Stimulated activated CD4-positive, alpha-beta T cell treated with anti-CD3 and anti-CD28 coated beads, Interleukin-12 subunit alpha, Interleukin-12 subunit beta, amount 100 ng/mL, for 24 hours (primary cell): ENCODE data around the gene MIDN.

Experiments used
- DNase-seq, 2 experiments: peaks; one replicate each; pipeline ENCODE4 v3.0.0-alpha.2; 2020; ENCODE audit warnings: low read depth in 2 of 2

MIDN gene

GRCh38 chr19:1220976-1221903, 27.1 kb upstream of the MIDN start:
- no peak for DNase-seq

- no peak for DNase-seq
Observed at GRCh38 chr19:1221904-1222255, 26.5 kb upstream of the MIDN start.

- no peak for DNase-seq
Observed at GRCh38 chr19:1222394-1222793, 26.0 kb upstream of the MIDN start.

DNA sequence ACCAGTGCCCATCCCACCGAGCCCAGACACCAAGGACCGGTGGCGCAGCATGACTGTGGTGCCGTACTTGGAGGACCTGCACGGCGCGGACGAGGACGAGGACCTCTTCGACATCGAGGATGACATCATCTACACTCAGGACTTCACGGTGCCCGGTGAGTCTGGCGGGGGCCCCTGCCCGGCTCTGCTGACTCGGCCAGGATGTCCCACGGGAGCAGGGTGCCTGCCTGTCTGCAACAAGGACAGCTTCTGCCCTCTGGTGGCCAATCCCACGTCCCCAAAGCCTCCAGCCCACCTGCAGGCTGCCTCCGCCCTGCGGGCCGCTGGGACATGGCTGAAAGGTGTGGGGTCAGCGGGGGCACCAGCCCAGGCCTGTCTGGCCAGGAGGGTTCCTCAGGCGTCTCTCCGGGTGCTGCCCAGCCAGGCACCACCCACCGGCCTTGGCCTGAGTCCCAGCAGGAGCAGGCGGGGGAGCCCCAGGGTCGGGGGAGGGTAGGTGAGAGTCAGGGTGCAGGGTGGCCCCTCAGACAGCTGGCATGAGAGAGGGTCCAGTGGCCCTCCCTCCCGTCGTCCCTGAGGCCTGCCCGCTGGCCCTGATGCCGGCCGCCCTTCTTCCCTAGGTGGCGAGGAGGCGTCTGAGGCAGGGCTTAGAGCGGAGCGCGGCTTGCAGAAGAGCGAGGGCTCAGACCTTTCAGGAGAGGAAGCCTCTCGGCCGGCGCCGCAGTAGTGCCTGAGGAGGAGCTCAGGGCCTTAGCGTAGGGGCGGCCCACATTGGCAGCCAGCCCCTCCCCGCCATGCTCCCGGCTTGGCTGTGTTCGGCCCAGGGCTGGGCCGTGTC, 25.1 kb upstream of the MIDN start:
- no peak for DNase-seq

DNA sequence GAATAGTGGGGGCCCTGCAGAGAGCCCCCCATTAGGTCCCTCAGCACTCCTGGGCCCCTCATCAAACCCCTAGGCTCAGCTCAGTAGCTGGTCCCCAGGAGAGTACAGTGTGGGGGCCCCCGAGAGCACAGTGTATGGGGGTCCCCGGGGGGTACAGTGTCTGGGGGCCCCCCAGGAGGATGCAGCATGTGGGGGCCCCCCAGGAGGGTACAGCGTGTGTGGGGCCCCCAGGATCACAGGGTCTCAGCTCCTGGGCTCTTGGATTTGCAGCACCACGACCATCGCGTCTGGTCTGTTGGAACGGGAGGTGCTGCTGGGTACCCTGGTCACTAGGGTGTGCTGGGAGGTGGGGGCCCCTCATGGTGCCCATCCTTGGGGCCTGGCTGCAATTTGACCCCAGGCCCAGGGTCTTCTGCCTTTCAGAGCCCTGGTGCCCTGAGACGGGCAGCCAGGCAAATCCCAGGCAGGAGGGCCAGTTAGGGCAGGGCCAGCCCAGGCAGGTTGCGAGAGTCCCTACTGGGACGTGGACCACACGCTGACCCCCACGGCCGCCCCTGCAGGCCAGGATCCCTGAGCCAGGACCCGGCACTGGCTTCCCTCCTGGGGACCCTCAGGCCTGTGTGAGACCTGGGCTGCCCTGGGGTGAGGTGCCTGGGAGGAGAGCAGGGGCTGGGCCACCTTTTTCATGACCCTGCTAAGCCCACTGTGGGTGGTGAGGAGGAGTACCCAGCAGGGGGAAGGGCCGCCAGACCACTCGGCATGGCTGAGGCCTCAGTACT, 24.1 kb upstream of the MIDN start:
- no peak for DNase-seq

- DNase-seq: no peak
Observed at GRCh38 chr19:1224847-1225246, 23.5 kb upstream of the MIDN start.

DNA sequence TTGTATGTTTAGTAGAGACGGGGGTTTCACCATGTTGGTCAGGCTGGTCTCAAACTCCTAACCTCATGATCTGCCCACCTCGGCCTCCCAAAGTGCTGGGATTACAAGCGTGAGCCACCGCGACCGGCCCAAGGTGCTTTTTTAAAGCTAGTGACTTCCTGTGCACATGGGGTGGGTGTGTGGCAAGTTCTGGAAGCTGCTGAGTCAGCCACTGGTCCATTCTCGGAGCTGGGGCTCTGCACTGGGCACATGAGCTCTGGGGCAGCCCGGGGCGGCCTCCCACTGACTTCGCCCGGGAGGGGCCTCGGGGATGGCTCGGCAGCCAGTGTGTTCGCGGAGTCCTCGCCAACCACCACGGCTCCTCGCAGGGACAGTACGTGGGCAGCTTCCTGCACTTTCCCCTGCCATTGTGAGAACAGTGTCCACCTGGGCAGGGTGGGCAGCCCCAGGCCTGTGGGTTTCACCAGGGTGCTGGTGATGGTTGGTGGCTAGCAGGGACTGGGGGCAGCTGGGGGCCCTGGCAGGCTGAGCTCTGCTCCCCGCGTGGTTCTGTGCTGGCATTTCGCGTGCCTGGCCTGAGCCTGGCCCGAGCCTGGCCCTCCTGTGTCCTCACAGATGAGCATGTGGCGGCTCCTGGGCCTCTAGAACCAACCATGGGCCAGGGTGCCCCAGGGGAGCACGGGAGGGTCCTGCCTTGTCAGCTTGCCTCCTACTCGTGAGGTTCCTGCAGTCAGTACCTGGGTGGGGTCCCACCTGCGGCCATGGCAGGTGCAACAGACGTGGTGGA, 22.8 kb upstream of the MIDN start:
- DNase-seq: no peak

GRCh38 chr19:1226227-1226518, 22.2 kb upstream of the MIDN start:
- DNase-seq: no peak

DNA sequence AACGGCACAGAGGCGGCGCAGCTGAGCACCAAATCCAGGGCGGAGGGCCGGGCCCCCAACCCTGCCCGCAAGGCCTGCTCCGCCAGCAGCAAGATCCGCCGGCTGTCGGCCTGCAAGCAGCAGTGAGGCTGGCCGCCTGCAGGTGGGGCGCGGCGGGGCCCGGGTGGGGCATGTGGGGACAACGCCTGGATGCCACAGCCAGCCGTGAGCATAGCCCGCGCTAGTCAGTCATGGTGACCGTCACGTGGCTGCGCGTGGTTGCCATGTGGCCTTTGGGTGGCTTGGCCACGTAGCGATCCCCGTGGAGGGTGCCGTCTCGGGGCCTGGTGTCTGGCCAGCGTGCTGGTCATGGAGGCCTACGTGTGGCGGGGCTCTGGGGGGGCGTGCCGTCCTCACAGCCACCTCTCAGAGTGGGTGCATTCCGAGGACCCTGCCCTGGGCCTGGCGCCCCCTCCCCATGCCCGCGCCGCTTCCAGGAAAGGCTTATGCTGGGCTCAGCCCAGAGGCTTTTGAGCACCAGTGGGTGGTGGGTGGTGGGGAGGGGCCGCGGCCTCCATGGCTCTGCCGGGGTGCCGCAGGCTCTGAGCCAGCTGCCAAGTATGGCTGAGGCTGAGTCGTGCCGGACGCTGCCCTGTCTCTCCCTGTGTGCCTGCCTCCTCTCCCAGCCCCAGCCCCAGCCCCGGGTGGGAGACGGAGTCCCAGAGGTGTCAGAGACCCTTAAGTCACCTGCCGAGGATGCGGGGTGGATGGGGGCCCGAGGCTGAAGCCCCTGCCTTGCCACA, 21.7 kb upstream of the MIDN start:
- no peak for DNase-seq

DNA sequence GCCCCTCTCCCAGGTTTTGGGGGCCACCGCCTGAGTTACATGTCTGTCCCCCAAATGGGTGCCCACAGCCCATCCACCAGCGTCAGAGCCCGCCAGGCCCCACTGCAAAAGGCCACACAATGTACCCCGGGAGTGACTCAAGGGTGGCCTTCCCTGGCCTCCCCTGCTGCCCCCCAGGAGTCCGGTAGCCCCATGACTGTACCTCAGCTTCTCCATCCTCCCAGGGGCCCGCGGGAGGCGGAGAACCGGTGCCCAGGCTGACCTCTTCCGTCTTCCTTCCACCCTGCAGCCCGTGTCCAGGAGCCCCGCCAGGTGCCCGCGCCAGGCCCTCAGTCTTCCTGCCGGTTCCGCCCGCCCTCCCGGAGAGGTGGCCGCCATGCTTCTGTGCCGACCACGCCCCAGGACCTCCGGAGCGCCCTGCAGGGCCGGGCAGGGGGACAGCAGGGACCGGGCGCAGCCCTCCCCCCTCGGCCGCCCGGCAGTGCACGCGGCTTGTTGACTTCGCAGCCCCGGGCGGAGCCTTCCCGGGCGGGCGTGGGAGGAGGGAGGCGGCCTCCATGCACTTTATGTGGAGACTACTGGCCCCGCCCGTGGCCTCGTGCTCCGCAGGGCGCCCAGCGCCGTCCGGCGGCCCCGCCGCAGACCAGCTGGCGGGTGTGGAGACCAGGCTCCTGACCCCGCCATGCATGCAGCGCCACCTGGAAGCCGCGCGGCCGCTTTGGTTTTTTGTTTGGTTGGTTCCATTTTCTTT, 20.9 kb upstream of the MIDN start:
- DNase-seq: no peak

DNA sequence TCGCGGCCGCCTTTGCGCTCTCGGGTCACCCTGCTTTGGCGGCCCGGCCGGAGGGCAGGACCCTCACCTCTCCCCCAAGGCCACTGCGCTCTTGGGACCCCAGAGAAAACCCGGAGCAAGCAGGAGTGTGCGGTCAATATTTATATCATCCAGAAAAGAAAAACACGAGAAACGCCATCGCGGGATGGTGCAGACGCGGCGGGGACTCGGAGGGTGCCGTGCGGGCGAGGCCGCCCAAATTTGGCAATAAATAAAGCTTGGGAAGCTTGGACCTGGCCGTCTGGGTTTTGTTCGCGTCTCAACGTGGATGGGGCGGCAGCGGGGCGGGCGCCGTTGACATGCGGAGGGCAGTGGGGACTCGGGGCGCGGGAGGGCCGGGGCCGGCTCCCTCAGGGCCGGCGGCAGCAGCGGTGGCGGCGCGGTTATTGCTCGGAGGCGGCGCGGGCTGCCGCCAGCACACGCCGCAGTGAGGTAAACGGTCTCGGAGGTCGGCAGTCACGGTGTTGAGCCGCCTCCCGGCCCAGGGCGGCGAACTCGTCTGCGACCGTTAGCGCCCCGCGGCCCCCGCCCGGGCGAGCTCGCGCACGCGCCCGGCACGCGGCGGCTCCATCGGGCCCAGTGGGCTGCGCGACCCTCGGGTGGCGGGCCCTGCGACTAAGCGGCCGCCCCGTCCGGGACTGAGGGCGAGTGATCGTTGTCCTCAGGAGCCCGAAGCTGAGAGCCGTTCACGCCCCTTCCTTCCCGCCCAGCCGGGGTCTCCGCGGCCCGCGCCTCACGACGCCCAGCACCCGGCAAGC, 20.0 kb upstream of the MIDN start:
- DNase-seq: no peak

GRCh38 chr19:1229056-1229923, 19.1 kb upstream of the MIDN start:
- DNase-seq: no peak

- DNase-seq: no peak
Observed at GRCh38 chr19:1229924-1230782, 18.2 kb upstream of the MIDN start.

DNA sequence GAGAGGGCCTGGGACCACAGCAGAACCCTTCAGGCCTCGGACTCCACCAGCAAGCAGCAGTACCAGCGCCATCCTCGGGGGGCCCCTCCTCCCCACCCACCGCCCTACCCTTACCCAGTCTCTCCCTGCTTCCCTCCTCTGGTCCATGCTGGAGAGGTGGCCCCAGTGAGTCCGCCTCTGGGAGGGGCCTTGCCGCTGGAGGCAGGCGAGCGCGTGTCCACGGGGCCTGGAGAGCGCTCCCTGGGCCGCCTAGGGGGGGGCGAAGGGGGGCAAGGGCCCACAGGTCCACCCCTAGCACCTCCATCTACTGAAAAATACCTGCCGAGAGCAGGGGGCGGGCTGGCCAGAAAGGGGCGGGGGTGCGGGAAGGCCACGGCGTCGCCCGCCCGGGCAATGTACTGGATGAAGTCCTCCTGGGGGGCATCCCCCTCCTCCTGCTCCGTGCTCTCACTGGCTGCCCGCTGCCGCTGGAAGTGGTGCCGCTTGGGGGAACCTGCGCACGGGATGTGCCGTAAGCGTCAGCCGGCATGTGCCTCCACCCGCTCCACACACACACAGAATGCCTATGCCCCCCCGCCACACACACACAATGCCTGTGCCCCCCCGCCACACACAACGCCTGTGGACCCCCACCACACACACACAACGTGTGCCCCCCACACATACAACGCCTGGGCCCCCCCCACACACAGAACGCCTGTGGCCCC, 17.4 kb upstream of the MIDN start:
- DNase-seq: no peak

- DNase-seq: no peak
Observed at GRCh38 chr19:1231729-1232637, 16.4 kb upstream of the MIDN start.

DNA sequence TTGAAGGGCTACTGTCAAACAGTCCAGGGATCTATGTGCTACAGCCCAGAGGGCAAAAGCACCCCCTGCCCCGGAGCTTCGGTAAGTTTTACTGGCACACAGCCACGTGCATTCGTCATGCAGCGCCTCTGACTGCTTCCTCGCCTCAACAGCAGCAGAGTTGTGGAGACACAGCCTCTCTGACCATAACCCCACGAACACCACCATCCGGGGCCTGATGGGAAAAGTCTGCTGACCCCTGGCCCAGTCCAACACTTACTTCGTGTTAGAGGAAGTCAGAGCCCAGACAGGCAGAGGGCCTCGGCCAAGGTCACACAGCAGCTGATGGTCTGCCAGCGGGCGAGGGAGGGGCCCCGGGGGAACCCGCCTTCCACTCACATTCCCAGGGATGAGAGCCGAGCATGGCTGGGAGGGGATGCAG, 15.7 kb upstream of the MIDN start:
- no peak for DNase-seq
